Body of pancreas (tissue), 4 donors: ENCODE measurements around the gene KRT74.

Source experiments
- CTCF ChIP-seq, 7 experiments: fragments of 450-650 bp in 4 of 7; fragments of 200-600 bp in 3 of 7; sonication (generic) in 3 of 7; IDR thresholded peaks; one replicate each; pipeline ENCODE4 v1.5.1; 2016 to 2019; ENCODE audit warnings: antibody characterized with exemption in 7 of 7
- POLR2A ChIP-seq, 3 donors: fragments of 450-650 bp; IDR thresholded peaks; one replicate each; pipeline ENCODE4 v1.6.1; 2016; ENCODE audit warnings: antibody characterized with exemption in 3 of 3, mild to moderate bottlenecking in 2 of 3

DNA sequence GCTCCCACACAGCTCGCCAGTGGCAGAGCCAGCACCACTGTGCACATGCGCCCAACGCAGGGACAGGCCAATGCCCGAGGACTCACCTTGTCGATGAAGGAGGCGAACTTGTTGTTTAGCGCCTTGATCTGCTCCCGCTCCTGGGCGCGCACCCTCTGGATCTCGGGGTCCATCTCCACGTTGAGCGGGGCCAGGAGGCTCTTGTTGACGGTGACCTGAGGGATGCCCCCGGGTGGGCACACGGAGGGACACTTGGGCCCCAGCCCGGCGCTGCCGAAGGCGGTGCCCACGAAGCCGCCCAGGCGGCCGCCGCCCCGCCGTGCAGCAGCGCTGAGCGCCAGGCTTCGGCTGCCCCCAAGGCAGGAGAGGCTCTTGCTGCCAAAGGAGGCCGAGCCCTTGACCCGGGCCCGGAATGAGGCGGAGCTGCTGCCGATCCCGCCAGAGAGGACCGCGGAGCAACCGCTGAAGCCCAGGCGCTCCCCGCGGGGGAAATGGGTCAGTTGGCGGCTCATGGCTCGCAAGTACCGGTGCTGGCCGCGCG is 27.4 kb upstream of the KRT74 start, which contains the start of gene KRT72:
- TF ChIP-seq CTCF (IDR thresholded peaks at IDR 0.05) (no peak), POLR2A (IDR thresholded peaks at IDR 0.05) (no peak)
